HCT116 (cell line): ENCODE measurements around the gene MYO10. TPM values are rescaled to one million over a fixed set of nuclear protein-coding genes. Genes with fewer than 3 reads are reported as not detected.

ENCODE experiments used
- ATAC-seq: fragments of 200-7000 bp; cut with Tn5 transposase; 2 replicates; pipeline ENCODE4 v1.9.1; 2020; ENCODE audit warnings: mild to moderate bottlenecking, moderate library complexity
- BruUV-seq: library from RNA; stranded (reverse); fragments of 400-500 nt; replicated peaks from 2 replicates; lab custom pipeline; 2021; lab: Mats Ljungman, UMichigan
- CTCF ChIA-PET: fragments of 300-600 bp; sonication (Branson Sonifier 250); formaldehyde crosslinking; loops from one replicate; lab custom pipeline; 2021; ENCODE audit warnings: antibody characterized with exemption; lab: Charles Lee
- POLR2A ChIA-PET: fragments of 300-600, 350-600 bp; sonication (Branson Sonifier 250); formaldehyde crosslinking; loops from one replicate; lab custom pipeline; 2021; ENCODE audit warnings: antibody characterized with exemption; lab: Charles Lee
- RAD21 ChIA-PET, 2 experiments: fragments of 300-600 bp; sonication (Branson Sonifier 250); formaldehyde crosslinking; loops; one replicate each; lab custom pipeline; 2023; ENCODE audit warnings: low total read pairs in 2 of 2; ENCODE audit not compliant: uncharacterized antibody in 2 of 2, unreplicated experiment in 2 of 2, low non-redundant PET in 1 of 2; lab: Charles Lee
- DNase-seq: peaks from one replicate; pipeline ENCODE4 v3.0.0-alpha.2; 2010; ENCODE audit warnings: low read depth, low spot score
- H2AFZ ChIP-seq: fragments of 200-600 bp; shearing (Covaris generic), sonication (generic); 2 replicates; pipeline ENCODE4 v1.6.1; 2017; ENCODE audit warnings: low read depth, mixed run types, mixed read lengths, antibody characterized with exemption, low read length; ENCODE audit not compliant: poor library complexity, severe bottlenecking
- H3K27ac ChIP-seq: 2 replicates; pipeline ENCODE4 v1.5.1; 2012; ENCODE audit warnings: low read depth, low read length
- H3K27me3 ChIP-seq: fragments of 200-600 bp; sonication (generic); 2 replicates; pipeline ENCODE4 v1.6.1; 2016; ENCODE audit warnings: mixed run types, low read length, mixed read lengths; ENCODE audit not compliant: insufficient read depth
- H3K36me3 ChIP-seq, 2 experiments: fragments of 200-500 bp in 1 of 2; fragments of 200-600 bp in 1 of 2; sonication (Bioruptor generic) in 1 of 2; sonication (generic) in 1 of 2; 2 replicates each; pipeline versions ENCODE4 v1.5.1 to v1.6.1; 2014 to 2016; ENCODE audit warnings: low read length in 2 of 2, inconsistent platforms in 1 of 2, mixed read lengths in 1 of 2, mixed run types in 1 of 2; ENCODE audit not compliant: insufficient read depth in 2 of 2, control insufficient read depth in 1 of 2
- H3K4me1 ChIP-seq, 2 experiments: fragments of 200-600 bp in 1 of 2; sonication (generic) in 1 of 2; 2 replicates each; pipeline versions ENCODE4 v1.5.1 to v1.6.1; 2012 to 2017; ENCODE audit warnings: low read length in 2 of 2, inconsistent platforms in 1 of 2, mild to moderate bottlenecking in 1 of 2, mixed read lengths in 1 of 2, mixed run types in 1 of 2, moderate library complexity in 1 of 2; ENCODE audit not compliant: insufficient read depth in 2 of 2, control insufficient read depth in 1 of 2
- H3K4me2 ChIP-seq: fragments of 200-600 bp; sonication (generic); 2 replicates; pipeline ENCODE4 v1.6.1; 2017; ENCODE audit warnings: mixed run types, low read length, mixed read lengths
- H3K4me3 ChIP-seq, 2 experiments: fragments of 200-600 bp in 1 of 2; sonication (generic) in 1 of 2; replicated peaks in 1 of 2; 2 replicates each; pipeline ENCODE4 v1.5.1; 2011 to 2016; ENCODE audit warnings: low read length in 2 of 2, control low read depth in 1 of 2, low read depth in 1 of 2, mild to moderate bottlenecking in 1 of 2, mixed read lengths in 1 of 2, mixed run types in 1 of 2
- H3K79me2 ChIP-seq: fragments of 200-600 bp; sonication (generic); 2 replicates; pipeline ENCODE4 v1.6.1; 2017; ENCODE audit warnings: mild to moderate bottlenecking, mixed run types, low read length, moderate library complexity, mixed read lengths; ENCODE audit not compliant: insufficient read depth
- H3K9ac ChIP-seq: fragments of 200-600 bp; sonication (generic); 2 replicates; pipeline ENCODE4 v1.6.1; 2016; ENCODE audit warnings: low read length, mixed read lengths
- H3K9me2 ChIP-seq: fragments of 200-600 bp; sonication (generic), shearing (Covaris generic); 2 replicates; pipeline ENCODE4 v1.6.1; 2017; ENCODE audit warnings: mixed run types, mild to moderate bottlenecking, moderate library complexity; ENCODE audit not compliant: insufficient read depth
- H3K9me3 ChIP-seq, 2 experiments: fragments of 200-500 bp in 1 of 2; fragments of 200-600 bp in 1 of 2; sonication (Bioruptor generic) in 1 of 2; sonication (generic) in 1 of 2; 2 replicates each; pipeline ENCODE4 v1.6.1; 2014 to 2017; ENCODE audit warnings: low read length in 2 of 2, mixed read lengths in 2 of 2, inconsistent platforms in 1 of 2, low read depth in 1 of 2, mild to moderate bottlenecking in 1 of 2, mixed run types in 1 of 2, moderate library complexity in 1 of 2; ENCODE audit not compliant: control insufficient read depth in 1 of 2, insufficient read depth in 1 of 2
- H4K20me1 ChIP-seq: fragments of 200-600 bp; sonication (generic), shearing (Covaris generic); 2 replicates; pipeline ENCODE4 v1.6.1; 2017; ENCODE audit warnings: mixed run types, mild to moderate bottlenecking, moderate library complexity; ENCODE audit not compliant: insufficient read depth
- CBX3 ChIP-seq: IDR thresholded peaks from 2 replicates; pipeline ENCODE4 v1.6.1; 2012; ENCODE audit warnings: low read depth
- CEBPB ChIP-seq: IDR thresholded peaks from 2 replicates; pipeline ENCODE4 v1.6.1; 2012; ENCODE audit warnings: low read depth
- CTCF ChIP-seq, 3 experiments: fragments of 200-600 bp in 1 of 3; sonication (generic) in 1 of 3; IDR thresholded peaks in 2 of 3; conservative IDR thresholded peaks in 1 of 3; 2 replicates each; pipeline ENCODE4 v1.5.1; 2012 to 2017; ENCODE audit warnings: low read depth in 2 of 3, low read length in 2 of 3, antibody characterized with exemption in 1 of 3, borderline replicate concordance in 1 of 3, control low read depth in 1 of 3, mild to moderate bottlenecking in 1 of 3, mixed read lengths in 1 of 3, mixed run types in 1 of 3, moderate library complexity in 1 of 3; ENCODE audit not compliant: insufficient read depth in 1 of 3
- EGR1 ChIP-seq: IDR thresholded peaks from 2 replicates; pipeline ENCODE4 v1.6.1; 2012; ENCODE audit warnings: low read depth
- EZH2 ChIP-seq: fragments of 200-600 bp; sonication (generic); IDR thresholded peaks from 2 replicates; pipeline ENCODE4 v1.6.1; 2017; ENCODE audit warnings: antibody characterized with exemption, mixed run types
- EZH2phosphoT487 ChIP-seq: fragments of 200-600 bp; IDR thresholded peaks from 2 replicates; pipeline ENCODE4 v1.6.1; 2018; ENCODE audit warnings: antibody characterized with exemption, borderline replicate concordance
- POLR2A ChIP-seq: IDR thresholded peaks from 2 replicates; pipeline ENCODE4 v1.7.0; 2011; ENCODE audit warnings: borderline replicate concordance; ENCODE audit not compliant: insufficient read depth, insufficient read length; ENCODE audit errors: extremely low read depth
- REST ChIP-seq: IDR thresholded peaks from 2 replicates; pipeline ENCODE4 v1.6.1; 2012; ENCODE audit warnings: low read depth
- TCF7L2 ChIP-seq: IDR thresholded peaks from 2 replicates; pipeline ENCODE4 v1.7.0; 2011; ENCODE audit warnings: borderline replicate concordance, inconsistent platforms; ENCODE audit not compliant: insufficient read depth, insufficient read length; ENCODE audit errors: extremely low read depth
- ZBTB33 ChIP-seq: IDR thresholded peaks from 2 replicates; pipeline ENCODE4 v1.6.1; 2011; ENCODE audit warnings: mild to moderate bottlenecking, low read length, moderate library complexity; ENCODE audit not compliant: insufficient replicate concordance; ENCODE audit errors: extremely low read depth
- ZFX ChIP-seq: fragments of 450-650 bp; IDR thresholded peaks from 2 replicates; pipeline ENCODE4 v1.6.1; 2017
- ZNF274 ChIP-seq: fragments of 200-500 bp; sonication (Bioruptor generic); IDR thresholded peaks from 2 replicates; pipeline ENCODE4 v1.6.1; 2014; ENCODE audit warnings: mild to moderate bottlenecking, low read depth, low read length, inconsistent platforms
- intact Hi-C: fragments of 100-400 bp; cut with micrococcal nuclease; formaldehyde crosslinking; loops from 2 replicates; pipeline ENCODE4 v1.10.0; 2022
- total RNA-seq: library from RNA; stranded (reverse); gene quantifications from one replicate; pipeline ENCODE4 v1.2.1, GENCODE V29; 2021; ENCODE audit not compliant: unreplicated experiment

The MYO10 gene
- total RNA-seq, 1 experiment from 2014 or later, result 34.9 TPM

- H3K4me3 ChIP-seq, result no peak overlapping the region
- intact Hi-C loops, result no loop called here
- no peak overlapping the region for H3K9ac ChIP-seq
- no peaks in the 10 kb centered on the region for H3K27me3 ChIP-seq
- H4K20me1 ChIP-seq, result no peaks in the 10 kb centered on the region
- H3K4me1 ChIP-seq, result peaks cover 57 to 60% of the 10 kb centered on the region in 2 experiments
- no TSS peak for BruUV-seq
- H3K79me2 ChIP-seq, result peaks cover 93% of the 10 kb centered on the region
- H3K9me3 ChIP-seq, result no peaks in the 10 kb centered on the region
- ChIA-PET POLR2A (no interaction called here), RAD21 (no interaction called here), CTCF (no interaction called here)
- H3K36me3 ChIP-seq, result no peaks in the 10 kb centered on the region
- no peak overlapping the region for H3K4me2 ChIP-seq
- no peaks in the 10 kb centered on the region for H3K9me2 ChIP-seq
- H3K27ac ChIP-seq, result no peak overlapping the region
- no peak for TF ChIP-seq CBX3
- no peak for TF ChIP-seq CTCF (IDR thresholded peaks at IDR 0.05 in 2 of 3, conservative IDR thresholded peaks at IDR 0.05 in 1 of 3; ENCODE audit: borderline replicate concordance in 1 of 3, insufficient read depth in 1 of 3, low read depth in 2 of 3, low read length in 2 of 3)
- TF ChIP-seq ZFX, result no peak
- no peak for TF ChIP-seq POLR2A
- TF ChIP-seq EZH2phosphoT487, result no peak
- ATAC-seq (no peak), DNase-seq (no peak)
- no peak overlapping the region for H2AFZ ChIP-seq
These were observed 24.0 kb downstream of the MYO10 start for GRCh38 chr5:16912080-16912479.

GRCh38 chr5:16909464-16909863, 26.6 kb downstream of the MYO10 start:
- POLR2A ChIA-PET, result no interaction called here

More at GRCh38 chr5:16909464-16909863, 26.6 kb downstream of the MYO10 start:
- H3K36me3 ChIP-seq, result no peaks in the 10 kb centered on the region
- TF ChIP-seq EZH2phosphoT487 (no peak), EGR1 (no peak), ZBTB33 (no peak), CEBPB (no peak), REST (no peak), POLR2A (no peak), ZNF274 (no peak), TCF7L2 (no peak), EZH2 (no peak)
- H3K9me3 ChIP-seq, result no peaks in the 10 kb centered on the region
- ChIA-PET RAD21 (no interaction called here), CTCF (no interaction called here)
- H3K9me2 ChIP-seq, result no peaks in the 10 kb centered on the region
- DNase-seq, result no peak
- no peak overlapping the region for H3K27ac ChIP-seq
- H4K20me1 ChIP-seq, result no peaks in the 10 kb centered on the region
- no peak for ATAC-seq
- intact Hi-C loops, result no loop called here
- H3K4me2 ChIP-seq, result no peak overlapping the region
- H3K27me3 ChIP-seq, result no peaks in the 10 kb centered on the region
- H3K79me2 ChIP-seq, result peaks cover 94% of the 10 kb centered on the region
- peaks cover 37 to 41% of the 10 kb centered on the region in 2 experiments for H3K4me1 ChIP-seq
- H3K9ac ChIP-seq, result no peak overlapping the region
- no peak overlapping the region for H3K4me3 ChIP-seq
- no peak overlapping the region for H2AFZ ChIP-seq
- BruUV-seq, result no TSS peak
